ENCODE results near the gene FOXL3.
"Not testable (repeated sequence)": the region's sequence is repeated elsewhere in the genome, so short reads cannot be mapped to it uniquely, and the experiment has no call there.

GRCh38 chr7:263483-264351, 26.3 kb upstream of the FOXL3 start:
- peak; percentile 58; the same call in 1 of the 2 replicates for TF ChIP-seq CTCF (conservative IDR thresholded peaks at IDR 0.05)
- not testable (repeated sequence) for TF ChIP-seq EZH2 (IDR thresholded peaks at IDR 0.05; ENCODE audit: low read depth)

Data from PC-9 (cell line).